Upper lobe of right lung (tissue), 1 donor: ENCODE results near the gene RIBC2. TPM values are rescaled to one million over a fixed set of nuclear protein-coding genes. Genes with fewer than 3 reads are reported as not detected.
A peak's percentile ranks its signal among the peaks of the same experiment; 100 is the strongest.

Source experiments
- ATAC-seq: fragments of 200-7000 bp; cut with Tn5 transposase; one replicate; pipeline ENCODE4 v1.9.1; 2020; ENCODE audit warnings: mild to moderate bottlenecking, moderate library complexity
- DNase-seq: peaks from one replicate; pipeline ENCODE4 v3.0.0-alpha.2; 2020
- H3K27ac ChIP-seq: fragments of 200-600 bp; one replicate; pipeline ENCODE4 v1.8.0; 2022
- H3K27me3 ChIP-seq: fragments of 200-600 bp; one replicate; pipeline ENCODE4 v1.8.0; 2022; ENCODE audit warnings: mild to moderate bottlenecking
- H3K36me3 ChIP-seq: fragments of 200-600 bp; one replicate; pipeline ENCODE4 v1.8.0; 2022
- H3K4me1 ChIP-seq: fragments of 200-600 bp; one replicate; pipeline ENCODE4 v1.8.0; 2022
- H3K4me3 ChIP-seq: fragments of 200-600 bp; one replicate; pipeline ENCODE4 v1.8.0; 2022; ENCODE audit warnings: mild to moderate bottlenecking
- H3K9me3 ChIP-seq: fragments of 200-600 bp; one replicate; pipeline ENCODE4 v1.8.0; 2022
- intact Hi-C: fragments of 100-400 bp; cut with DNase I; formaldehyde crosslinking; loops from one replicate; pipeline ENCODE4 v1.11.0; 2022
- total RNA-seq: library from RNA; stranded (reverse); fragmentation: NEBNext Ultra II Directional; extraction: Animal tissue kit (Norgen Biotek cat#: 25700); gene quantifications from one replicate; pipeline ENCODE4 v1.2.1, GENCODE V29; 2021
- TF ChIP-seq, protein P1 (sequence below): fragments of 200-600 bp; IDR thresholded peaks from one replicate; pipeline ENCODE4 v1.8.0; 2022; ENCODE audit warnings: antibody characterized with exemption
- donor health status: DM: no; HTN: yes; CAD: no; lungs with severe emphysema.

RIBC2 gene
- total RNA-seq, 1 donor from 2014 or later, result not detected

- H3K4me1 ChIP-seq, result no peaks in the 10 kb centered on the region
- TF ChIP-seq, protein P1, sequence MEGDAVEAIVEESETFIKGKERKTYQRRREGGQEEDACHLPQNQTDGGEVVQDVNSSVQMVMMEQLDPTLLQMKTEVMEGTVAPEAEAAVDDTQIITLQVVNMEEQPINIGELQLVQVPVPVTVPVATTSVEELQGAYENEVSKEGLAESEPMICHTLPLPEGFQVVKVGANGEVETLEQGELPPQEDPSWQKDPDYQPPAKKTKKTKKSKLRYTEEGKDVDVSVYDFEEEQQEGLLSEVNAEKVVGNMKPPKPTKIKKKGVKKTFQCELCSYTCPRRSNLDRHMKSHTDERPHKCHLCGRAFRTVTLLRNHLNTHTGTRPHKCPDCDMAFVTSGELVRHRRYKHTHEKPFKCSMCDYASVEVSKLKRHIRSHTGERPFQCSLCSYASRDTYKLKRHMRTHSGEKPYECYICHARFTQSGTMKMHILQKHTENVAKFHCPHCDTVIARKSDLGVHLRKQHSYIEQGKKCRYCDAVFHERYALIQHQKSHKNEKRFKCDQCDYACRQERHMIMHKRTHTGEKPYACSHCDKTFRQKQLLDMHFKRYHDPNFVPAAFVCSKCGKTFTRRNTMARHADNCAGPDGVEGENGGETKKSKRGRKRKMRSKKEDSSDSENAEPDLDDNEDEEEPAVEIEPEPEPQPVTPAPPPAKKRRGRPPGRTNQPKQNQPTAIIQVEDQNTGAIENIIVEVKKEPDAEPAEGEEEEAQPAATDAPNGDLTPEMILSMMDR, result no peak
- ATAC-seq, result no peak
- no peaks in the 10 kb centered on the region for H3K9me3 ChIP-seq
- intact Hi-C loops, result no loop called here
- no peaks in the 10 kb centered on the region for H3K27me3 ChIP-seq
- H3K4me3 ChIP-seq, result no peak overlapping the region
- no peak for DNase-seq
- H3K36me3 ChIP-seq, result no peaks in the 10 kb centered on the region
- peak overlapping the region; percentile 58 for H3K27ac ChIP-seq
These were observed 56.0 kb downstream of the RIBC2 start for GRCh38 chr22:45469281-45470073.

DNA sequence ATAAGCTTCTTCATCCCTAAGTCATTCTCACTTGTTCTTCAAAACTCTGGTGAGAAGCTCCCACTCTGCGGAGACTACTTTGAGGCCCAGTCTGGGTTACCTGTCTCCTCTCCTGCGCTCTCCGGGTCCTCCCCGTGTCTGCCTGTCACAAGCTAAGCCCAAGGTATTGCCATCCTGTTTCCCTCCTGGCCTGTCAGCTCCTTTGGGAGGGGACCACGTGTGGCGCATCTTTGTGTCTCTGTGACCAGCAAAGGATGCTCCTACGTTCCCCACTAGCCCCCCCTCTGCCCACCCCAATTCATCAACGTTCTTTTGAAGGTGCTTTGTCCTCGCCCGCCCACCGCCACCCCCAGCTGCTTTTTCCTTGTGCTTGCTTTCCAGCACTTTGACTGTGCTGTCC, 57.4 kb downstream of the RIBC2 start:
- Histone ChIP-seq H3K9me3 (no peaks in the 10 kb centered on the region), H3K27me3 (peaks cover 2% of the 10 kb centered on the region), H3K4me3 (no peak overlapping the region), H3K36me3 (no peaks in the 10 kb centered on the region), H3K4me1 (no peaks in the 10 kb centered on the region), H3K27ac (no peak overlapping the region)
- TF ChIP-seq, protein P1, result no peak
- intact Hi-C loops, result no loop called here
- no peak for DNase-seq
- ATAC-seq, result no peak

- Histone ChIP-seq H3K36me3 (no peaks in the 10 kb centered on the region), H3K27me3 (peaks cover 4% of the 10 kb centered on the region), H3K4me1 (no peaks in the 10 kb centered on the region), H3K27ac (no peak overlapping the region), H3K4me3 (no peak overlapping the region), H3K9me3 (no peaks in the 10 kb centered on the region)
- TF ChIP-seq, protein P1, result no peak
- DNase-seq (peak; percentile 2), ATAC-seq (no peak)
- intact Hi-C loops, result no loop called here
These were observed 58.9 kb downstream of the RIBC2 start for GRCh38 chr22:45472426-45472825.

DNA sequence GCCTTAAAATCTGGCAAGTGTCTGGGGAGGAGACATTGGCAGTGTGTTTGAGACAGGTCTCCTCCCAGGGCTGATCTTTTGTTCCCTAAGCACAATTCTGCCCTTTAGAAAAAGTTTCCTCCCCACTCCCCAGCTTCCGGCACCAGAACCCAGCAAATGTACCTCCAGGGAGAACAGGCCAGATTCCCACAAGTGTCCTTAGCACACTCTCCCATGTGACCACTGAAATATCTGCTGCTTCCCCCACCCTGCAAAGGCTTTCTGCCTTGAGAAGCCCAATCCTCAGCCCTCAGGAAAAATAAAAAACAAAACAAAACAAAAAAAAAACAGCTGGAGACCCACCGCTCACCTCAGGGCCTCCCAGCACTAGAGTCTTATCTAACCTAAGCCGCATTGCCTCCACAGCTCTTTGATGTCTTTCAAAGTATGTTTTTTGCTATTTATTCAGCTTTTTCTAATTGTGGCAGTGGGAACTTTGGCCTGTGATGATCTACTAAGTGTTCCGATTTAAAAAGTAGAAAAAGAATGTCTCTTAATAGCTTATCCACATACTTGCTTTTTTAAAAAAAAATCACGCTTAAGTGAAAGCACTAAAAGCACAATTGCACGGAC, 60.2 kb downstream of the RIBC2 start:
- DNase-seq (peak; percentile 6), ATAC-seq (no peak)
- H3K36me3 ChIP-seq, result no peaks in the 10 kb centered on the region
- peaks cover 4% of the 10 kb centered on the region for H3K27me3 ChIP-seq
- no peaks in the 10 kb centered on the region for H3K9me3 ChIP-seq
- no peaks in the 10 kb centered on the region for H3K4me1 ChIP-seq
- H3K27ac ChIP-seq, result no peak overlapping the region
- TF ChIP-seq, protein P1, result no peak
- H3K4me3 ChIP-seq, result no peak overlapping the region
- intact Hi-C loops, result no loop called here

GRCh38 chr22:45475063-45475747, 61.7 kb downstream of the RIBC2 start:
- Histone ChIP-seq H3K27ac (no peak overlapping the region), H3K4me1 (no peaks in the 10 kb centered on the region), H3K4me3 (no peak overlapping the region), H3K27me3 (peaks cover 4% of the 10 kb centered on the region), H3K9me3 (no peaks in the 10 kb centered on the region), H3K36me3 (no peaks in the 10 kb centered on the region)
- ATAC-seq (no peak), DNase-seq (peak; percentile 20)
- TF ChIP-seq, protein P1, result no peak
- intact Hi-C loops, result no loop called here
